T-helper 9 cell (primary cell): ENCODE data around the gene CRB1.
"Not testable (repeated sequence)": the region's sequence is repeated elsewhere in the genome, so short reads cannot be mapped to it uniquely, and the experiment has no call there.

ENCODE experiments used
- DNase-seq: peaks from one replicate; pipeline ENCODE4 v3.0.0-alpha.2; 2020

Gene CRB1

GRCh38 chr1:197402189-197402588 is 134.1 kb downstream of the CRB1 start:
- no peak for DNase-seq

DNA sequence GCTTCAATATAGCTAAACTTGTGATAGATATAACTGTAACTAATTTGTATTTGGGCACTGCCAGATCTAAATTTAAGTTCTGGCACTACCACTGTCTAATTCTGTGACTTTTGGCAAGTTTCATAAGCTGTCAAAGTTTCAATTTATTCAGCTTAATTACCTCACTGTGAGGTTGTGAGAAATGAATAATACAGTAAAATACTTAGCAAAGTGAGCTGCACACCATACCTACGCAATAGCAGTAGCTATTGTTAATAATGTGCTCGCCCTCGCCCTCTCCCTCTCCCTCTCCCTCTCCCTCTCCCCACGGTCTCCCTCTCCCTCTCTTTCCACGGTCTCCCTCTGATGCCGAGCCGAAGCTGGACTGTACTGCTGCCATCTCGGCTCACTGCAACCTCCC is 136.7 kb downstream of the CRB1 start:
- DNase-seq = not testable (repeated sequence)

DNA sequence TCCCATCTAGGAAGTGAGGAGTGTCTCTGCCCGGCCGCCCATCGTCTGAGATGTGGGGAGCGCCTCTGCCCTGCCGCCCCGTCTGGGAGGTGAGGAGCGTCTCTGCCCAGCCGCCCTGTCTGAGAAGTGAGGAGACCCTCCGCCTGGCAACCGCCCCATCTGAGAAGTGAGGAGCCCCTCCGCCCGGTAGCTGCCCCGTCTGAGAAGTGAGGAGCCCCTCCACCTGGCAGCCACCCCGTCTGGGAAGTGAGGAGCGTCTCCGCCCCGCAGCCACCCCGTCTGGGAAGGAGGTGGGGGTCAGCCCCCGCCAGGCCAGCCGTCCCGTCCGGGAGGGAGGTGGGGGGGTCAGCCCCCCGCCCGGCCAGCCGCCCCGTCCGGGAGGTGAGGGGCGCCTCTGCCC is 137.6 kb downstream of the CRB1 start:
- DNase-seq = not testable (repeated sequence)

GRCh38 chr1:197413564-197413963 is 145.5 kb downstream of the CRB1 start:
- DNase-seq = no peak

GRCh38 chr1:197415221-197415620 is 147.2 kb downstream of the CRB1 start:
- DNase-seq = no peak

GRCh38 chr1:197418693-197419092 is 150.6 kb downstream of the CRB1 start:
- DNase-seq = no peak

DNA sequence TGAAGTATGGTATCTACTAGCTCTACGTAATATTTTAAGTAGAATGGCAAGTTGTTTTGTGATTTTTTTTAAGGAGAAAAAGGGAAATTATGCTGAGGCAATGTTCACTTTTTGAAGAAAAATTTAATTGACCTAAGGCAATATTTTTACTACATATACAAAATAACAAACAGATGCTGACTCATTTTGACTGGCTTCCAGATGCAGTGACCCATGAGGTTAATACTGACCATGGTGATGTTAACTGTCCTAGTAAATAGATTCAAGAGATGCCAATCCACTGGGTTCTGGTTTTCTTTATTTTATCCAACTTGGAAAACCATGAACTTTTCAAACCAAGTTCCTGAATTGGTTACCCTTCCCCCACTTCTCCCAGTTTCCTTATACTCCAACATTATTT is 154.9 kb downstream of the CRB1 start:
- no peak for DNase-seq

DNA sequence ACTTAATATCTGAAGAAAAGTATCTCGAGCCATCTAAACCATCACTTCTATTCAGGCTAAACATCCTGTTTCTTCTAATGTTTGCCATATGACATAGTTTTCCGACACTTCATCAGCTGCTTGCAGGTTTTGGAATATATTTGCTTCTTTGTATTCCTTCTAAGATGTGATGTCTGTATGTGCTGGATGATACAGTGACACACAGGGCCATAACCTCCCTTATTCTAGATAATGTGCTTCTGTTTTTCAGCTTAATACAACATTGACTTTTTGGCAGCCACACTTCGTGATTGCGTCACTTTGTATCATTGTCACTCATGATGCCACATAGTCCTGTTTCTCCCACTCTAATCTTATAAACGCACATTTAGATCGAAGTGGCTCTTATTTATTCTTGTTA is 156.3 kb downstream of the CRB1 start:
- no peak for DNase-seq

GRCh38 chr1:197429372-197429771 is 161.3 kb downstream of the CRB1 start:
- DNase-seq = no peak

GRCh38 chr1:197435224-197435623 is 167.2 kb downstream of the CRB1 start:
- DNase-seq = no peak

DNA sequence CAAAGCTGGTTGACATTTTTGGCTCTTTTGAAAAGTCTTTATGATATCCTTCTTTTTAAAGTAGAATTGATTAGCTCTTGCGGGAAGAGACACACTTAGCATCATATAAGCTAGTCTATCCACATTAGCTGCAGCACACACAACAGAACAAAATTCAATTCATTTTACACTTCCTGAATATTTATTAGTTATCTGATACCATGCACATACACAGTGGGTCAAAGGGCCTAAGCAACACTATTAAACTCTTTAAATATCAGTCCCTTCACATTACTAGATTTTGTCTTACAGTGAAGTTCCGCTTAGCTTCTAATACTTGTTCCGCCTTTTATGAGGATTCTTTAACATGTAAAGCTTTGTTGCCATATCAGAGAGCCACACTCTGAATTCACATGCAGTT is 169.5 kb downstream of the CRB1 start:
- DNase-seq = no peak

DNA sequence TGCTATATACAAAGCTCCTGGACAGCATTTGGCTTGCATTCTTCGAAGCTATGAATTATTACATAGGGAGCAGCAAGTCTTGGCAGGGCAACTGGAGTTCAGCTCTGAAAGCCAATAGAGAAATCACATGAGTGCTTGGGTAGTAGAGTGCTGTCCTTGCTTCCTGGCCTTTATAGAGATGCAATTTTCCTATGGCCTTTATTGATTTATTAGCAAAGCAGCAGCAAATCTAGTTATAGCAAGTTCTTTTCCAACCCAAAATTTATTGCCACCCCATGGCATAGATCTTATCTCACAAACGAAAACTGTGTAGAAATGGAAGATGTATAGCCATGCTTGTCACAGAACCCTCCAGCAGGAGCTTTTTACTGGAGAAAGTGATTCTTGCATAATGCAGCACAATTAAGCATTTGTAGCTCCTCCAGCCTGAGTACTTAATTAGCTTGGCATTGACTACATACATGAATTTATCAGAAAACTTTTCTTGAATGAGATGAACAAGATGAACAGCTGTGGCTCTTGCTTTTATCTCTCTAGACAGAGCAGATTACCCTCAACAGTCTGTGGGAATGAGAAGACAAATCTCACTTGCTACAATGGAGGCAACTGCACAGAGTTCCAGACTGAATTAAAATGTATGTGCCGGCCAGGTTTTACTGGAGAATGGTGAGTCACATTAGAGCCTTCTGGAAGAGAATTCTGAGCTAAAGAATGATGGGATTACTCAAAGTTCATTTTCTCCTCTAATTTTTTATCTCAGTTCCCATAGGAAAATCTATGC is 170.1 kb downstream of the CRB1 start:
- DNase-seq = no peak

GRCh38 chr1:197439708-197440280 is 171.7 kb downstream of the CRB1 start:
- DNase-seq = no peak

GRCh38 chr1:197440715-197441114 is 172.7 kb downstream of the CRB1 start:
- no peak for DNase-seq

DNA sequence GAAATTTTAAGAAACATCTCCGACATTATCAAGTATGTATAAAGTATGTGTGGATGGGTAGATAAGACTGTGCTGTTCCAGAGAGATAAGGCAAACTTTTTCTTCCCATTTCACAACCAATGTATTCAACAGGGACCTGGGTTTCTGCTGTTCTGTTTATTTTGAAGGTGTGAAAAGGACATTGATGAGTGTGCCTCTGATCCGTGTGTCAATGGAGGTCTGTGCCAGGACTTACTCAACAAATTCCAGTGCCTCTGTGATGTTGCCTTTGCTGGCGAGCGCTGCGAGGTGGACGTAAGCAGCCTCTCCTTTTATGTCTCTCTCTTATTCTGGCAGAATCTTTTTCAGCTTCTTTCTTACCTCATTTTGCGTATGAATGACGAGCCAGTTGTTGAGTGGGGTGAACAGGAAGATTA is 174.0 kb downstream of the CRB1 start:
- DNase-seq = no peak

DNA sequence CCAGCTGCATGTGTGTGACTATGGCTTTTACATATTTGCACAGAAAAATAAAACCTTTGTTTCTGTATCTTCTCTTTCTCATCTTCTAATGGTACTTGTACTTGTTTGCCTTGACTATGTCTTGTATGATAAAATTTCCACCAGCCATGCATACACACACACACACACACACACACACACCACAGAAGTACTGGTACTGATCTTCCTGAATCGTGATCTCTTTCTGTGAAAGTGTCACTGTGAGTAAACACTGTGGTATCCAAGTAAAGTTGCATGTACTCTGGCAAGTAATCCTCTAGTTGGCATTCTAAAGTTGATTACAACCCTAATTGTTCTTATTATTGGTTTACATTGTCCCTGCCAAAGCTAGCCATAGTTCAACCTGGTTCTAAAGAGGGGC is 176.7 kb downstream of the CRB1 start:
- DNase-seq = no peak

- no peak for DNase-seq
Measured at GRCh38 chr1:197448121-197448779, 180.2 kb downstream of the CRB1 start.

DNA sequence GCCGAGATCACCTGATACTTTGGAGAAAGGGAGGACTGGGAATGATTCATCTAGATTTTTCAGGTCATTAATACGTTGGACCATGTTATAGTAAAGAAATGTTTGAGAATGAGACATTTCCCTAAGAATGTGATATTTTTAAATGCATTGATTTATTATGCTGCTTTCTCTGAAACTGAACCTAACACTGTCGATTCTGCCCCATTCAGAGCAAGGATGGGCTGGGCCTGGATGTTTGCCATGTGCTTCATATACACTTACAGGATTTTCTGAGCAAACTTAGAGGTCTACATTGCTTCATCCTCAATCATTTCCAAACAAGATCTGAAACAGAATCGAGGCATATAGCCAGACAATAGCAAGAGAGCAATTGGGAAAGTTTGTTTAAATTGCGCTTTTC is 183.3 kb downstream of the CRB1 start:
- DNase-seq = no peak

- no peak for DNase-seq
Measured at GRCh38 chr1:197453376-197454058, 185.5 kb downstream of the CRB1 start.

DNA sequence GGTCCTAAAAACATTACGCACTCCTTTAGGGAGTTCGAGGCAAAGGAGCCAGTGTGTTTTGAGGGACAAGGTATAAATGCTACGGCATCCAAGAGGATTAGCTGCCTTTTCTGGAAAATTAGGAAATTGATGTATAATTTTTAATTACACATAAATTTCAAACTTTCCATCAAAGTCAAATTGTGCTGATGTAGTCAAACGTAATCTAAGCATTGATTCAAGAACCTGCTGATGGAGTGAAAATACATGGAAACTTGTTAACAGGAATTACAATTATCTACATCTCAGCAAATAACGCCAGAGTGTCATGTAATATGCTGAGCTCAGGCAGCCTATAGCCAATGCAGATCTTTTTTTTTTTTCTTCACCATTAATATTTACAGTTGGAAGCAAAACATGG is 194.5 kb downstream of the CRB1 start:
- no peak for DNase-seq

DNA sequence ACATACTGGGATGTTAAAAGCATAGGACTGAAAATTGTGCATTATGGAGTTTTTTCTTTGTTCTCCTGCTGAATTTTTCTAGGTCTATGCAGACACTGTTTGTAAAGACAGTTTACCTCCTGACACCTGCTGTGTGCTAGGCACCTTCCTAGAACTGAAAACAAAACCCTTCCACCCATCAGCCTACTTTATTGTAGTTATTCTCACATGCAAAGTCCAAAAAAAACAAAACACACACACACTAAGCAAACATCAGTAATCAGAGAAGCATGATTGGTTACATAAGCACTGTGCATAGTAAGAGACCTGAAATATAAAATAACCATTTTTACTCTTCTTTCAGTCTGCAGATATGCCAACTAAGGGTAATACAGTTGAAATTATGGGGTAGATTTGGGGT is 195.1 kb downstream of the CRB1 start:
- no peak for DNase-seq

DNA sequence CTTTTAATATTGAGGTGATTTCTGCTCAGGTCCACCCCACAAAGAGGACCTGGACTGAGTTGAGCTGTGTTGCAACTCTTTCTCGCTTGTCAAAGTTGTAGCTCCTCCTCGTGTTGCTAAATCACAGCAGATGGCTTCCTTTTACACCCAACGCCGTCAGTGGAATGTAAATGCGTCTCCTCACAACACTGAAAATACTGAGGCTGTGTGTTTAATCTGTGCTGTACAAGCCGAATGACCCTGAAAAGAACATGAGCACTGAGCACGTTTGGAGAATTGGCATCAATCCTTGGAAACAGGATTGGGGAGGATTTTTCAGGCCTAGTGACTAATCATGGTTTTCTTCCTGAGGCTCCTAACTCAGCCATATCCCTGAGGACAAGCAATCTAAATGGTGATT is 196.0 kb downstream of the CRB1 start:
- DNase-seq = no peak

- no peak for DNase-seq
Measured at GRCh38 chr1:197465528-197466327, 197.7 kb downstream of the CRB1 start.
